Measurements from ENCODE around the gene DGKB.

Gene DGKB

DNA sequence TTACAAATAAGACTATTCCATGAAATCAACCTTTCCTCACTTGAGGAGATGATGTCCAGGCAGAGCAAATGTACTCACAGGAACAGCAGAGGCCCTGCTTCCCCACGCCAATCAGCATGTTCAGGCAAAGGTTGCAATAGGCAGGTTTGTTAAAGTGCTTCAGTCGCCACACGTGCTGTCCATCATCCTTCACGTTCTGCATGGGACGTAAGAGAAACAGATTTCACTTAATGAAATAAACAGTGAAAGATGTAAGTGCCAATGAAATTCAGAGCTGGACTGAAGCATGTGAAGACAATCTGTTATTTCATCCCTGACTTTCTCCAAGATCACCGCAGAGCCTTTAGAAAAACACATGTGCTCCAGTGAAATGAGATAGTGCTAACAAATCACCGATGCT lies 217.4 kb downstream of the DGKB start:
- H3K4me1 ChIP-seq (ENCODE audit: control insufficient read depth in 1 of 2, insufficient read depth in 2 of 2, low read length in 2 of 2) = no peaks in the 10 kb centered on the region
- H3K36me3 ChIP-seq (ENCODE audit: control insufficient read depth in 1 of 2, insufficient read depth in 2 of 2, low read length in 2 of 2) = no peaks in the 10 kb centered on the region
- H3K27ac ChIP-seq (ENCODE audit: low read length) = no peak overlapping the region
- no peak overlapping the region for H3K4me3 ChIP-seq (ENCODE audit: low read depth in 1 of 2, low read length in 2 of 2)
- H3K9me3 ChIP-seq (ENCODE audit: control insufficient read depth in 1 of 2, low read length in 2 of 2) = no peaks in the 10 kb centered on the region
- no peaks in the 10 kb centered on the region for H3K27me3 ChIP-seq (ENCODE audit: low read depth, low read length)

DNA sequence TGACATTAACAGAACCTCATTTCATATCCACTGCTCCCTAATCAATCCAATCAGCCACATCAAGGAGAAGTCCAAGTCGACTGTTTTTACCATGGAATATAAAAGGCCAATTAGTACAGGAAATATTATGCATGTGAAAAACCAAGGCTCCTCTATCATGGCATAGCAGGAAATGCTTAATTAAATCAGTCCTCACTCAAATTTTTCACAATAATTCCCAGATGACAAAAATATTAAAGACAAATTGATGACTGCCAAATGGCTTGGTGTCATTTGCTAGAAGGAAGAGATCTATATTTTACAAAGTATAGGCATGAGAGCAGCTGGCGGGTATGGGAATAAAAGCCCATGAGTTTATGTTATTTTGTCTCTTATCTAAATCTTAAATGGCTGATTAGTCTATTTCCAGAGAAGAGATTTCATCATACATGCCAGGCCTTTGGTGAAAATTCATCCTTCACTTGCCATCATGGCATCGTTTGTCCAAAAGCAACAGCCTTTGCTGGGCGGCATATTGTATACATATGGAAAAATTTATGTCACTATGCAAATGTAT lies 219.6 kb downstream of the DGKB start:
- Histone ChIP-seq H3K27me3 (ENCODE audit: low read depth, low read length) (no peaks in the 10 kb centered on the region), H3K36me3 (ENCODE audit: control insufficient read depth in 1 of 2, insufficient read depth in 2 of 2, low read length in 2 of 2) (no peaks in the 10 kb centered on the region), H3K9me3 (ENCODE audit: control insufficient read depth in 1 of 2, low read length in 2 of 2) (no peaks in the 10 kb centered on the region), H3K4me3 (ENCODE audit: low read depth in 1 of 2, low read length in 2 of 2) (no peak overlapping the region), H3K27ac (ENCODE audit: low read length) (no peak overlapping the region), H3K4me1 (ENCODE audit: control insufficient read depth in 1 of 2, insufficient read depth in 2 of 2, low read length in 2 of 2) (no peaks in the 10 kb centered on the region)

DNA sequence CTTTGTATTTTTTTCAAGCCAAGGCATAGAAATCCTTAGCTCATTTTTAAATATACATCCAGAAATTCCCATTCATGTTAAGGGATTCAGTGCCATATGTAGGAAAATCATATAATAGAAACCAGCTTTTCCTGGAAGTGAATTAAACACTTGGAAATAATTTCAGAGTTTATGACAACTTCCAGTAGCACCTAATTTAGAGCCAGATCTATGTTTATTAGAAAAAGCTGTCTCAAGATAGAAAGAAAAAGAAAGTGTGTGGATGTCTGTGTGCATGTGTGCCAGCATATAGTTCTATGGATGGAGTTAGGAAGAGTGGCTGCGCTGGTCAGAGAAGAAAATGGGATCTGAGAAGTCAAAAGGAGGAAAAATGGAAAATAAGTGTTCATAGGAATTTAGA lies 225.7 kb downstream of the DGKB start:
- no peaks in the 10 kb centered on the region for H3K9me3 ChIP-seq (ENCODE audit: control insufficient read depth in 1 of 2, low read length in 2 of 2)
- no peak overlapping the region for H3K4me3 ChIP-seq (ENCODE audit: low read depth in 1 of 2, low read length in 2 of 2)
- H3K27me3 ChIP-seq (ENCODE audit: low read depth, low read length) = no peaks in the 10 kb centered on the region
- H3K4me1 ChIP-seq (ENCODE audit: control insufficient read depth in 1 of 2, insufficient read depth in 2 of 2, low read length in 2 of 2) = no peaks in the 10 kb centered on the region
- no peaks in the 10 kb centered on the region for H3K36me3 ChIP-seq (ENCODE audit: control insufficient read depth in 1 of 2, insufficient read depth in 2 of 2, low read length in 2 of 2)
- H3K27ac ChIP-seq (ENCODE audit: low read length) = no peak overlapping the region

DNA sequence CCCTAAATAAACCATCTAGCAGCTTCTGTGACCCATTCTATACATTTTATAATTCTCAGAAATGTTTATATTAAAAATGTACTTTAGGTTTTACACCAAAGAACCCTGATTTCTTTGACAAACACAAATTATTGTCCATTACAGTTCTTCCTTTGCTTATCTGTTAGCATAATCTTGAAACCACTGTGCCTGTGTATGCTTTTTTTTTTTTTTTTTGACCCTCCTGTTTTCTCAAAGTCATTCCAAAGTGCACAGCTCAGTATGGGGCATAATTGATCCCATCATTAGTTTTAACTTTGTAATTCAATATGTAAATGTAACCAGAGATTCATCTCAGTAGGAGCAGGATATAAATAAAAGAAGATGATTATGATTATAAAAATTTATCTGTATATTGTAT lies 229.3 kb downstream of the DGKB start:
- Histone ChIP-seq H3K36me3 (ENCODE audit: control insufficient read depth in 1 of 2, insufficient read depth in 2 of 2, low read length in 2 of 2) (no peaks in the 10 kb centered on the region), H3K4me3 (ENCODE audit: low read depth in 1 of 2, low read length in 2 of 2) (no peak overlapping the region), H3K4me1 (ENCODE audit: control insufficient read depth in 1 of 2, insufficient read depth in 2 of 2, low read length in 2 of 2) (no peaks in the 10 kb centered on the region), H3K9me3 (ENCODE audit: control insufficient read depth in 1 of 2, low read length in 2 of 2) (no peaks in the 10 kb centered on the region), H3K27ac (ENCODE audit: low read length) (no peak overlapping the region), H3K27me3 (ENCODE audit: low read depth, low read length) (no peaks in the 10 kb centered on the region)

GRCh38 chr7:14666913-14667312 lies 235.6 kb downstream of the DGKB start:
- Histone ChIP-seq H3K27ac (ENCODE audit: low read length) (no peak overlapping the region), H3K9me3 (ENCODE audit: control insufficient read depth in 1 of 2, low read length in 2 of 2) (no peaks in the 10 kb centered on the region), H3K4me3 (ENCODE audit: low read depth in 1 of 2, low read length in 2 of 2) (no peak overlapping the region), H3K4me1 (ENCODE audit: control insufficient read depth in 1 of 2, insufficient read depth in 2 of 2, low read length in 2 of 2) (no peaks in the 10 kb centered on the region), H3K27me3 (ENCODE audit: low read depth, low read length) (no peaks in the 10 kb centered on the region), H3K36me3 (ENCODE audit: control insufficient read depth in 1 of 2, insufficient read depth in 2 of 2, low read length in 2 of 2) (no peaks in the 10 kb centered on the region)

DNA sequence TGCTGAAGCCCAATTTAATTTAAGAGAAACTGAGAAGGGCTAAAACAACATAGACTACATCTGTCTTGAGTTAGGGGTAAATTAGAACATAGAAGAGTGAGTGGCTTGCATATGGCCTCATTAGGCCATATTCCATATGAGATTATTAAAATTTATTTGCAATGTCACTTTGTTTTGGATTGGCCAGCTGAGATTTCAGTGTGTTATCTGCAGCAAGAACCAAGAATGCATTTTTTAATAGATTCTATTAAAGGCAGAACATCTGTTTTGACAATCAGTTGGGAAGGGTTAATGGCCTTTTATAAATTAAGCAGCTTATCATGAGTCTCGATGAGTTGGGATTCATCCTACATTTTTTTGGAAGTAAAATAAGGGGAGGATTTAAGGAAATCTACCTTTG lies 236.2 kb downstream of the DGKB start:
- Histone ChIP-seq H3K36me3 (ENCODE audit: control insufficient read depth in 1 of 2, insufficient read depth in 2 of 2, low read length in 2 of 2) (no peaks in the 10 kb centered on the region), H3K4me1 (ENCODE audit: control insufficient read depth in 1 of 2, insufficient read depth in 2 of 2, low read length in 2 of 2) (no peaks in the 10 kb centered on the region), H3K9me3 (ENCODE audit: control insufficient read depth in 1 of 2, low read length in 2 of 2) (no peaks in the 10 kb centered on the region), H3K4me3 (ENCODE audit: low read depth in 1 of 2, low read length in 2 of 2) (no peak overlapping the region), H3K27me3 (ENCODE audit: low read depth, low read length) (no peaks in the 10 kb centered on the region), H3K27ac (ENCODE audit: low read length) (no peak overlapping the region)

GRCh38 chr7:14639801-14640200 lies 262.8 kb downstream of the DGKB start:
- Histone ChIP-seq H3K4me3 (ENCODE audit: low read depth in 1 of 2, low read length in 2 of 2) (no peak overlapping the region), H3K27ac (ENCODE audit: low read length) (no peak overlapping the region), H3K36me3 (ENCODE audit: control insufficient read depth in 1 of 2, insufficient read depth in 2 of 2, low read length in 2 of 2) (no peaks in the 10 kb centered on the region), H3K4me1 (ENCODE audit: control insufficient read depth in 1 of 2, insufficient read depth in 2 of 2, low read length in 2 of 2) (no peaks in the 10 kb centered on the region), H3K27me3 (ENCODE audit: low read depth, low read length) (no peaks in the 10 kb centered on the region), H3K9me3 (ENCODE audit: control insufficient read depth in 1 of 2, low read length in 2 of 2) (peaks cover 2 to 14% of the 10 kb centered on the region in 2 donors)

DNA sequence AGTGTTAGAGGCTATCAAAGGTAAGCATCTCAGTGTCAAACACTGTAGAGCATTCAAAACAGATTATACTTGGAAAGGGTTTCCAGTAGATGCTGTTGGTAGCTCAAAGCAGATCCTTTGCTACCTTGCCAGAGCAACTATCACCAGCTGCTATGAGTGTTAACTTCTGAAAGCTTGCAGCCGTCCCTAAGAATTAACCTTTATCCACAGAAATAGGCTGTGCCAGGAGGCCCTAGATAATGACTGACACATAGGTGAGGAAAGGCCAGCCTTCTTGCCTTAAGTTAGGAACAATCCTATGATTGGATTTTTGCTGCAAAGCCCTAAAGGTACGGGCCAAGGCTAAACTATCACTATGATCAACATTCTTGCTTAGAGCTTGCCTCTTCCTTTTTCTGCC lies 263.2 kb downstream of the DGKB start:
- Histone ChIP-seq H3K9me3 (ENCODE audit: control insufficient read depth in 1 of 2, low read length in 2 of 2) (peaks cover 0 to 9% of the 10 kb centered on the region in 2 donors), H3K36me3 (ENCODE audit: control insufficient read depth in 1 of 2, insufficient read depth in 2 of 2, low read length in 2 of 2) (no peaks in the 10 kb centered on the region), H3K4me3 (ENCODE audit: low read depth in 1 of 2, low read length in 2 of 2) (no peak overlapping the region), H3K27me3 (ENCODE audit: low read depth, low read length) (no peaks in the 10 kb centered on the region), H3K27ac (ENCODE audit: low read length) (no peak overlapping the region), H3K4me1 (ENCODE audit: control insufficient read depth in 1 of 2, insufficient read depth in 2 of 2, low read length in 2 of 2) (no peaks in the 10 kb centered on the region)

DNA sequence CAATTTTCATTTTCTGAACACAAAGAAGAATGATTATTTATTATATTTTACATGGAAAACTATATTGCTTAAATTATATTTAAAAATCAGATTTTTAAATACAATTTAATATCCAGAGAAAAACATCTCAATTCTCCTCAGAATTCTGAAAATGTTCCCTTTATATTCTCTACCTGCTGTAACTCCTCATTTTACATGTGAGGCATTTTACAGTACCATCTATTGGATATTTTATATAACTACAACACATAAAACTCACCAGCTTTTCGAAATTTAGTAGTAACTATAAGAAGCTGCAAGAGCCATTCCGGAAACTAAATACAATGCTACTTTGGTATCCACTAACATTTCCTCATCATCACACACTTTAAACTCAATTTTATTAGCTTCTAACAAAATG lies 264.6 kb downstream of the DGKB start:
- Histone ChIP-seq H3K27me3 (ENCODE audit: low read depth, low read length) (no peaks in the 10 kb centered on the region), H3K27ac (ENCODE audit: low read length) (no peak overlapping the region), H3K4me1 (ENCODE audit: control insufficient read depth in 1 of 2, insufficient read depth in 2 of 2, low read length in 2 of 2) (no peaks in the 10 kb centered on the region), H3K9me3 (ENCODE audit: control insufficient read depth in 1 of 2, low read length in 2 of 2) (no peaks in the 10 kb centered on the region), H3K4me3 (ENCODE audit: low read depth in 1 of 2, low read length in 2 of 2) (no peak overlapping the region), H3K36me3 (ENCODE audit: control insufficient read depth in 1 of 2, insufficient read depth in 2 of 2, low read length in 2 of 2) (no peaks in the 10 kb centered on the region)

- Histone ChIP-seq H3K4me3 (ENCODE audit: low read depth in 1 of 2, low read length in 2 of 2) (no peak overlapping the region), H3K27me3 (ENCODE audit: low read depth, low read length) (no peaks in the 10 kb centered on the region), H3K36me3 (ENCODE audit: control insufficient read depth in 1 of 2, insufficient read depth in 2 of 2, low read length in 2 of 2) (no peaks in the 10 kb centered on the region), H3K4me1 (ENCODE audit: control insufficient read depth in 1 of 2, insufficient read depth in 2 of 2, low read length in 2 of 2) (no peaks in the 10 kb centered on the region), H3K27ac (ENCODE audit: low read length) (no peak overlapping the region), H3K9me3 (ENCODE audit: control insufficient read depth in 1 of 2, low read length in 2 of 2) (no peaks in the 10 kb centered on the region)
Measured at GRCh38 chr7:14635955-14636354, 266.6 kb downstream of the DGKB start.

GRCh38 chr7:14630048-14630447 lies 272.5 kb downstream of the DGKB start:
- Histone ChIP-seq H3K4me1 (ENCODE audit: control insufficient read depth in 1 of 2, insufficient read depth in 2 of 2, low read length in 2 of 2) (no peaks in the 10 kb centered on the region), H3K27me3 (ENCODE audit: low read depth, low read length) (no peaks in the 10 kb centered on the region), H3K36me3 (ENCODE audit: control insufficient read depth in 1 of 2, insufficient read depth in 2 of 2, low read length in 2 of 2) (no peaks in the 10 kb centered on the region), H3K4me3 (ENCODE audit: low read depth in 1 of 2, low read length in 2 of 2) (no peak overlapping the region), H3K27ac (ENCODE audit: low read length) (no peak overlapping the region), H3K9me3 (ENCODE audit: control insufficient read depth in 1 of 2, low read length in 2 of 2) (no peaks in the 10 kb centered on the region)

DNA sequence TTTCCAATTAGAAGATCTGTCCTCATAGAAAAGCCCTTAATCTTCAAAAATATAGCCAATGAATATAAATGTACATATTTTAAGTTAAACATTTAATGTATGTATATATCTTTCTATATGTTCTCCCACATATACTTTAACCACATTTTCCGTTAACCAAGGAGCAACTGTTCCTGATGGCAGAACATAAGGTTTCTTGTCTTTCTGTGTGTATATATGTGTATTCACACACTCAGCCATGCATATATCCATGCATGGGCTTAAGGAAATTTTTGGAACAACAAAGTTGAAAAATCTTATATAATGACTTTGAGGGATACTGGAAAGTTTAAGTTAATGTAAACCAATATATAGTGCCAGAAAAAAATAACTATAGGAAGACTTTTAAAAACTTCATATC lies 274.0 kb downstream of the DGKB start:
- Histone ChIP-seq H3K27ac (ENCODE audit: low read length) (no peak overlapping the region), H3K4me1 (ENCODE audit: control insufficient read depth in 1 of 2, insufficient read depth in 2 of 2, low read length in 2 of 2) (no peaks in the 10 kb centered on the region), H3K36me3 (ENCODE audit: control insufficient read depth in 1 of 2, insufficient read depth in 2 of 2, low read length in 2 of 2) (no peaks in the 10 kb centered on the region), H3K4me3 (ENCODE audit: low read depth in 1 of 2, low read length in 2 of 2) (no peak overlapping the region), H3K9me3 (ENCODE audit: control insufficient read depth in 1 of 2, low read length in 2 of 2) (no peaks in the 10 kb centered on the region), H3K27me3 (ENCODE audit: low read depth, low read length) (no peaks in the 10 kb centered on the region)

All from muscle layer of duodenum (tissue), 2 donors.